Tibial artery (tissue), 4 donors: Measurements from ENCODE around the gene FGGY.
"Not testable (repeated sequence)": the region's sequence is repeated elsewhere in the genome, so short reads cannot be mapped to it uniquely, and the experiment has no call there.

Source experiments
- DNase-seq, 2 donors: peaks; one replicate each; pipeline ENCODE4 v3.0.0-alpha.2; 2019
- H3K27ac ChIP-seq, 2 donors: fragments of 200-600 bp; sonication (generic) in 1 of 2; 1 replicate in 1 of 2; 2 replicates in 1 of 2; pipeline ENCODE4 v1.5.1; 2018 to 2019; ENCODE audit warnings: mild to moderate bottlenecking in 1 of 2
- H3K27me3 ChIP-seq, 2 donors: fragments of 200-600 bp; sonication (generic) in 1 of 2; one replicate each; pipeline versions ENCODE4 v1.5.1 to v1.6.0; 2016 to 2019
- H3K36me3 ChIP-seq, 3 donors: fragments of 200-600 bp; sonication (generic) in 2 of 3; one replicate each; pipeline ENCODE4 v1.5.1; 2016 to 2019; ENCODE audit warnings: mild to moderate bottlenecking in 2 of 3
- H3K4me1 ChIP-seq, 4 donors: fragments of 200-600 bp; sonication (generic) in 2 of 4; 1 replicate in 3 of 4; 2 replicates in 1 of 4; pipeline ENCODE4 v1.5.1; 2016 to 2019
- H3K4me3 ChIP-seq, 2 donors: fragments of 200-600 bp; sonication (generic) in 1 of 2; 1 replicate in 1 of 2; 2 replicates in 1 of 2; pipeline ENCODE4 v1.5.1; 2018 to 2019; ENCODE audit warnings: mild to moderate bottlenecking in 2 of 2
- H3K9me3 ChIP-seq, 3 donors: fragments of 200-600 bp; sonication (generic) in 1 of 3; one replicate each; pipeline ENCODE4 v1.5.1; 2016 to 2019
- CTCF ChIP-seq, 2 experiments: fragments of 200-600 bp in 1 of 2; fragments of 450-650 bp in 1 of 2; IDR thresholded peaks; one replicate each; pipeline ENCODE4 v1.5.1; 2017 to 2019; ENCODE audit warnings: antibody characterized with exemption in 2 of 2, mild to moderate bottlenecking in 1 of 2, moderate library complexity in 1 of 2
- intact Hi-C: fragments of 100-400 bp; cut with DNase I; formaldehyde crosslinking; loops from one replicate; pipeline ENCODE4 v1.15.0; 2023; ENCODE audit warnings: low total_unique reads

FGGY gene

GRCh38 chr1:59609245-59609644 lies 312.4 kb downstream of the FGGY start:
- no peak for DNase-seq
- intact Hi-C loops: no loop called here
- H3K9me3 ChIP-seq: peaks cover 0 to 6% (median 4%) of the 10 kb centered on the region in 3 donors
- no peak overlapping the region for H3K27ac ChIP-seq
- peaks cover 7 to 32% (median 13%) of the 10 kb centered on the region in 3 donors for H3K36me3 ChIP-seq
- H3K4me3 ChIP-seq: no peak overlapping the region
- no peak for TF ChIP-seq CTCF (IDR thresholded peaks at IDR 0.05)
- H3K27me3 ChIP-seq: no peaks in the 10 kb centered on the region
- no peaks in the 10 kb centered on the region for H3K4me1 ChIP-seq

GRCh38 chr1:59610499-59610898 lies 313.6 kb downstream of the FGGY start:
- H3K27me3 ChIP-seq, H3K27ac ChIP-seq, H3K4me3 ChIP-seq, H3K9me3 ChIP-seq, H3K4me1 ChIP-seq, intact Hi-C loops, DNase-seq: not testable (repeated sequence)
- peaks cover 7 to 32% (median 13%) of the 10 kb centered on the region in 3 donors for H3K36me3 ChIP-seq

GRCh38 chr1:59617434-59617833 lies 320.5 kb downstream of the FGGY start:
- no peaks in the 10 kb centered on the region for H3K4me1 ChIP-seq
- DNase-seq: no peak
- H3K9me3 ChIP-seq: no peaks in the 10 kb centered on the region
- intact Hi-C loops: no loop called here
- peaks cover 0 to 3% (median 0%) of the 10 kb centered on the region in 3 donors for H3K36me3 ChIP-seq
- H3K27ac ChIP-seq: no peak overlapping the region
- no peak overlapping the region for H3K4me3 ChIP-seq
- H3K27me3 ChIP-seq: no peaks in the 10 kb centered on the region
- no peak for TF ChIP-seq CTCF (IDR thresholded peaks at IDR 0.05)

GRCh38 chr1:59619557-59619956 lies 322.7 kb downstream of the FGGY start:
- Histone ChIP-seq H3K9me3 (no peaks in the 10 kb centered on the region), H3K36me3 (peaks cover 0 to 3% (median 0%) of the 10 kb centered on the region in 3 donors), H3K4me3 (no peak overlapping the region), H3K27me3 (no peaks in the 10 kb centered on the region), H3K4me1 (no peaks in the 10 kb centered on the region), H3K27ac (no peak overlapping the region)
- no peak for DNase-seq
- TF ChIP-seq CTCF (IDR thresholded peaks at IDR 0.05): no peak
- intact Hi-C loops: no loop called here

GRCh38 chr1:59625384-59625783 lies 328.5 kb downstream of the FGGY start:
- Histone ChIP-seq H3K9me3 (no peaks in the 10 kb centered on the region), H3K27ac (no peak overlapping the region), H3K27me3 (no peaks in the 10 kb centered on the region), H3K4me3 (no peak overlapping the region), H3K36me3 (no peaks in the 10 kb centered on the region), H3K4me1 (no peaks in the 10 kb centered on the region)
- no peak for DNase-seq
- TF ChIP-seq CTCF (IDR thresholded peaks at IDR 0.05): no peak
- intact Hi-C loops: no loop called here

GRCh38 chr1:59631561-59632255 lies 334.8 kb downstream of the FGGY start:
- DNase-seq: no peak
- Histone ChIP-seq H3K9me3 (no peaks in the 10 kb centered on the region), H3K4me3 (no peak overlapping the region), H3K36me3 (no peaks in the 10 kb centered on the region), H3K27ac (no peak overlapping the region), H3K4me1 (no peaks in the 10 kb centered on the region), H3K27me3 (no peaks in the 10 kb centered on the region)
- TF ChIP-seq CTCF (IDR thresholded peaks at IDR 0.05): no peak
- intact Hi-C loops: no loop called here
